ENCODE results near the gene RPL38.

The RPL38 gene

GRCh38 chr17:74220946-74221818, 17.7 kb downstream of the RPL38 start:
- DNase-seq (ENCODE audit: low read depth, low spot score) = no peak
- H3K4me3 ChIP-seq (ENCODE audit: low read length) = no peak overlapping the region

- DNase-seq (ENCODE audit: low read depth, low spot score) = no peak
- no peak overlapping the region for H3K4me3 ChIP-seq (ENCODE audit: low read length)
Measured at GRCh38 chr17:74222399-74222798, 18.9 kb downstream of the RPL38 start.

GRCh38 chr17:74223901-74224300, 20.4 kb downstream of the RPL38 start:
- DNase-seq (ENCODE audit: low read depth, low spot score) = no peak

GRCh38 chr17:74224959-74225725, 21.7 kb downstream of the RPL38 start:
- no peak for DNase-seq (ENCODE audit: low read depth, low spot score)
- H3K4me3 ChIP-seq (ENCODE audit: low read length) = no peak overlapping the region

More at GRCh38 chr17:74223901-74224300, 20.4 kb downstream of the RPL38 start:
- no peak overlapping the region for H3K4me3 ChIP-seq (ENCODE audit: low read length)

- DNase-seq (ENCODE audit: low read depth, low spot score) = no peak
- H3K4me3 ChIP-seq (ENCODE audit: low read length) = no peak overlapping the region
Measured at GRCh38 chr17:74226252-74226651, 22.8 kb downstream of the RPL38 start.

- no peak for DNase-seq (ENCODE audit: low read depth, low spot score)
- H3K4me3 ChIP-seq (ENCODE audit: low read length) = no peak overlapping the region
Measured at GRCh38 chr17:74227271-74228080, 24.0 kb downstream of the RPL38 start.

- no peak for DNase-seq (ENCODE audit: low read depth, low spot score)
Measured at GRCh38 chr17:74228306-74228978, 25.0 kb downstream of the RPL38 start.

GRCh38 chr17:74230896-74231295, 27.4 kb downstream of the RPL38 start:
- no peak for DNase-seq (ENCODE audit: low read depth, low spot score)
- H3K4me3 ChIP-seq (ENCODE audit: low read length) = no peak overlapping the region

More at GRCh38 chr17:74228306-74228978, 25.0 kb downstream of the RPL38 start:
- H3K4me3 ChIP-seq (ENCODE audit: low read length) = no peak overlapping the region

GRCh38 chr17:74231928-74232907, 28.7 kb downstream of the RPL38 start:
- no peak for DNase-seq (ENCODE audit: low read depth, low spot score)
- H3K4me3 ChIP-seq (ENCODE audit: low read length) = no peak overlapping the region

- H3K4me3 ChIP-seq (ENCODE audit: low read length) = no peak overlapping the region
- DNase-seq (ENCODE audit: low read depth, low spot score) = no peak
Measured at GRCh38 chr17:74233937-74234336, 30.5 kb downstream of the RPL38 start.

- DNase-seq (ENCODE audit: low read depth, low spot score) = no peak
- no peak overlapping the region for H3K4me3 ChIP-seq (ENCODE audit: low read length)
Measured at GRCh38 chr17:74234486-74234885, 31.0 kb downstream of the RPL38 start.

- H3K4me3 ChIP-seq (ENCODE audit: low read length) = no peak overlapping the region
- no peak for DNase-seq (ENCODE audit: low read depth, low spot score)
Measured at GRCh38 chr17:74235040-74235581, 31.6 kb downstream of the RPL38 start.

- no peak for DNase-seq (ENCODE audit: low read depth, low spot score)
- no peak overlapping the region for H3K4me3 ChIP-seq (ENCODE audit: low read length)
Measured at GRCh38 chr17:74235911-74236371, 32.5 kb downstream of the RPL38 start.

- DNase-seq (ENCODE audit: low read depth, low spot score) = no peak
- H3K4me3 ChIP-seq (ENCODE audit: low read length) = no peak overlapping the region
Measured at GRCh38 chr17:74237321-74237720, 33.8 kb downstream of the RPL38 start.

GRCh38 chr17:74239172-74239571, 35.7 kb downstream of the RPL38 start:
- DNase-seq (ENCODE audit: low read depth, low spot score) = no peak
- no peak overlapping the region for H3K4me3 ChIP-seq (ENCODE audit: low read length)

- no peak for DNase-seq (ENCODE audit: low read depth, low spot score)
- H3K4me3 ChIP-seq (ENCODE audit: low read length) = no peak overlapping the region
Measured at GRCh38 chr17:74240618-74241205, 37.2 kb downstream of the RPL38 start.

GRCh38 chr17:74241431-74241830, 38.0 kb downstream of the RPL38 start:
- H3K4me3 ChIP-seq (ENCODE audit: low read length) = no peak overlapping the region
- DNase-seq (ENCODE audit: low read depth, low spot score) = no peak
